CD4-positive, alpha-beta T cell treated with Interleukin-12 subunit alpha and Interleukin-12 subunit beta, for 1 hour (primary cell): ENCODE measurements around the gene NFATC2IP.
A peak's percentile ranks its signal among the peaks of the same experiment; 100 is the strongest.
"Not testable (repeated sequence)": the region's sequence is repeated elsewhere in the genome, so short reads cannot be mapped to it uniquely, and the experiment has no call there.

Experiments used
- DNase-seq: peaks from one replicate; pipeline ENCODE4 v3.0.0-alpha.2; 2020

NFATC2IP gene

GRCh38 chr16:28950648-28951409, at the start of gene NFATC2IP:
NFATC2IP (plus strand) TSS chr16:28950937; CDS start chr16:28951012, 75 bp downstream.
- DNase-seq = peak; percentile 100

- DNase-seq = no peak
Measured at GRCh38 chr16:28901862-28902261, 48.9 kb upstream of the NFATC2IP start.

DNA sequence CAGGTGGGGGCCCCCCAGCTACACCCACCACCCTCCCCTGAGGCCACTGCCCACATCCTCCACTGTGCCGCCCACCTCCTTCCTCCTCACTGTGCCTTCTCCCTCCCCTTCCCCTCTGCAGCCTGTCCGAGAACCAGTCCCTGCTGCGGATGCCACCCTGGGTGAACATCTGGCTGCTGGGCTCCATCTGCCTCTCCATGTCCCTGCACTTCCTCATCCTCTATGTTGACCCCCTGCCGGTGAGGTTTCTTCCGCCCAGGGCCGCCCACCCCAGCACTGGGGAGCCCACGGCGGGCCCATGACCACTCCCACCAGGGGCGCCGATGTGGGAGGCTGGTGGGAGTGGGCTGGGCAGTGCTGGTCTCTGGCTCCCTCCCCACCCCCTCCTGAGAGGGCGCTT, 47.8 kb upstream of the NFATC2IP start:
- no peak for DNase-seq

DNA sequence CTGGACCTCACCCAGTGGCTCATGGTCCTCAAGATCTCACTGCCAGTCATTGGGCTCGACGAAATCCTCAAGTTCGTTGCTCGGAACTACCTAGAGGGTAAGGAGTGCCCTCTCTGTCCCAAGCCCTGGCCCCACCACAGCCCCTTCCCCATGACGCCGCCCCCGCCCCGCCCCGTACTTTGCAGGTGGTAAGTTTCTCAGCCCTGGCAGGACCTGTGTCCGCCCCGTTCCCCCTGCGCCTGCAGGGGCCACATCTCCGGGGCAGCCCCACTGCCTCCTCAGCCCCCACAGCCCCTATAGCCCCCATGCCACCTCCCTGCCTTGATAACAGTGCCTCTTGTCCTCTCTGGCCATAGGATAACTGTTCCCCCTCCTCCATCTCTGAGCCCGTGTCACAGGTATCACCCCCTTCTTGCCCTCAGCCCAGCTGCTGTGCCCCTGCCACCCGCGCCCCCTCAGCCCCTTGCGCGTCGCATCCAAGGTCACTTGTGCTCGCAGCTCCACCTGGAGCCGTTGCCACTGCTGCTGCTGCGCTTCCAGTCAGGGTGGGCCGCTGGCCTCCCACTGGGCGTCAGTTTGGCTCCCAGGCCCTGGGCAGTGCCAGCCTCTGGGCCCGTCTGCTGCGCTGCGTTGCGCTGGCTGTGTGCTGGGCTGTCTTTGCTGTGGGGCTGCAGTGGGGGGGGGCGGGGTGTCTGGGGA, 47.2 kb upstream of the NFATC2IP start:
- no peak for DNase-seq

- DNase-seq = no peak
Measured at GRCh38 chr16:28904363-28904762, 46.4 kb upstream of the NFATC2IP start.

GRCh38 chr16:28904828-28905227, 45.9 kb upstream of the NFATC2IP start:
- no peak for DNase-seq

GRCh38 chr16:28905229-28905754, 45.4 kb upstream of the NFATC2IP start:
- no peak for DNase-seq

DNA sequence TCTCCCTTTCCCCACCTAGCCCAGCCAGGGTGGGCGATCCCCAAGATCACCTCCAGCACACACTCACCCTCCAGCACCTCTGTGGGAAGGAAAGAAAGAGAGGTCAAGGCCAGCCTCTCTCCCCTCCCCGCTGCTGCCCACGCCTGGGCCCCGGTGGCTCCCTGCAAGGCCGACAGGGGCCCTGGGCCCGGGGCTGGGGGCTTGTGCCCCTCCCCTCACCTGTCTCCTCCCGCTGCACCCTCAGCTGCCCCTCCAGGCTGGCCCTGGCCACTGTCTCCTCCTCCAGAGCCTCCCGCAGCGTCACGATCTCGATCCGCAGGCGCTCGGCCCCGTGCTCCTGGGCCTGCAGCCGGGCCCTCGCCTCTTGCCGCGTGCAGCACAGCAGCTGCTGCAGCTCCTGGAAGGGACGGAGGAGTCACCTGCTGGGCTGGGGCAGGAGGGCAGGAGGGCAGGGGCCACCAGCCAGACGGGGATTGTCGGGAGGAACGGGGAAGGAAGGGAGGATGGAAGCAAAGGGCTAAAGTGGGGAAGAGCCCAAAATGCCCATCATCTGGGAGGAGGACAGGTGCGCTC, 44.9 kb upstream of the NFATC2IP start:
- no peak for DNase-seq

DNA sequence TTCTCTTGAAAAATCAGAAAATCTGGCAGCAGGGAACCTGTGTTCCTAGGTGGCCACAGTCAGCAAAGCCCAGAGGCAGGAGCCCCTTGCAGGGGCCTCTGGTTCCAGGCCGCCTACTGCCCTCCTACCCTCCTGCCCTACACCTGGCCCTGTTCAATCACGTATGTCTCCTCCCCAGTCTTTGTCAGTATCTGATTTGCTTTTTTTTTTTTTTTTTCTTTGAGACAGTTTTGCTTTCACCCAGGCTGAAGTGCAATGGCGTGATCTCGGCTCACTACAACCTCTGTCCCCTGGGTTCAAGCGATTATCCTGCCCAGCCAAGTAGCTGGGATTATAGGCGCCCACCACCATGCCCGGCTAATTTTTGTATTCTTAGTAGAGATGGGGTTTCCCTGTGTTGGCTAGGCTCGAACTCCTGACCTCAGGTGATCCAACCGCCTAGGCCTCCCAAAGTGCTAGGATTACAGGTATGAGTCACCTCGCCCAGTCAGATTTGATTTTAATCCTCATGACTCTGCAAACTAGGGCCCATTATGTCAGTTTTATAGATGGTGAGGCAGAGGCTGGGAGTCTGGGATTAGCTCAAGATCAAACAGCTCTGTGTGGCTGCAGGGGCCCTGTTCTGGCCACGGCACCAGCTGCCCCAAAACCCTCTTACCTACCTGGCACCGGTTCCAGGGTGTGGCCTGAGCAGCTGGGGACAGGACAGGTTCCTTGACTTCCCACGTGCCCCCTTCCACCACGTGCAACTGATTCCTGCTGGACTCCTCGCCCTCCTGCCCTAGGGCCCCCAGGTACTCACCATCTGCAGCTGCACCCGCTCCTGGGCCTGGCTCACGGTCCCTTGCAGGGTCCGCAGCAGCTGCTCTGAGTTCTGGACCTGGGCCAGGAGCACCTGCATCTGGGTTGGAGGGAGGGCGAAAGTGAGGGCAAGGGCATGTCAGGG, 40.4 kb upstream of the NFATC2IP start:
- no peak for DNase-seq

DNA sequence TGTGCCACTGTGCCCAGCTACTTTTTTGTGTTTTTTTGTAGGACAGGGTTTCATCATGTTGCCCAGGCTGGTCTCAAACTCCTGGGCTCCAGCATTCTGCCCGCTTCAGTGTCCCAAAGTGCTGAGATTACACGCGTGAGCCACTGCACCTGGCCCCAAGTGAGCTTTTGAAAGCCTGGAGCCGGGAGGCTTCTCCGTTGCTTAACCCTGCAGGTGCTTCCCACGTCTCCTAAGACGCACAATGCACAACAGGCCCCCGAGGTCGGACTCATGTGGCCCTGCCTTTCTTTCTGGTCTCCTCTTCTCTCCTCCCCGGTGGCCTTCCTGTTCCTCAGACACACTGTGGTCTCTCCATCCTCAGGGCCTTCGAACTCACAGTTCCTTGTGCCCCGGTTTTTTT, 38.2 kb upstream of the NFATC2IP start:
- DNase-seq = no peak

- DNase-seq = no peak
Measured at GRCh38 chr16:28913946-28914724, 36.6 kb upstream of the NFATC2IP start.

DNA sequence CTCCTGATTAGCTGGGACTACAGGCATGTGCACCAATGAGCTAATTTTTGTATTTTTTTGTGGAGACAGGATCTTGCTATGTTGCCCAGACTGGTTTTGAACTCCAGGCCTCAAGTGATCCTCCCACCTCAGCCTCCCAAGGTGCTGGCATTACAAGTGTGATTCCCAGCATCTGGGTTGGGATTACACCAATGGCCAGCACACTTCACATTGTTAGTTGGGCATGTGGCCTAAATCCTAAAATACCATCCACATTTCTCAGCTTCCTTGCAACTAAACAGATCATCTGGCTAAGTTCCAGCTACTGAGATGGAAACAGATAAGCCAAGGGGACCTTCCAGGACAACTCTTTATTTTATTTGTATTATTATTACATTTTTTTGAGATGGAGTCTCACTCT, 35.6 kb upstream of the NFATC2IP start:
- DNase-seq = no peak

GRCh38 chr16:28917095-28917494, 33.6 kb upstream of the NFATC2IP start:
- no peak for DNase-seq

GRCh38 chr16:28918698-28919097, 32.0 kb upstream of the NFATC2IP start:
- no peak for DNase-seq

DNA sequence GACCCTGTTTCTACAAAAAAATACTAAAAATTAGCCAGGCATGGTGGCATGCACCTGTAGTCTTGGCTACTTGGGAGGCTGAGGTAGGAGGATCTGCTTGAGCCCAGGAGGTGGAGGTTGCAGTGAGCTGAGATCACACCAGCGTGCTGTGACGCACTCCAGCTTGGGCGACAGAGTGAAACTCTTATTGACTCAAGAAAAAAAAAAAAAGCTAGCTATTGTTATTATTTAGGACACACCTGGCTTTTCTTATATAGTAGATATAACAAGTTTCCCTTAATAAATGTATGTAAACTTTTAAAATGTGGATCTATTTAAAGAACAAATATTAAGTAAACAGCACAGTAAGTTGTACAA, 27.5 kb upstream of the NFATC2IP start:
- DNase-seq = no peak

DNA sequence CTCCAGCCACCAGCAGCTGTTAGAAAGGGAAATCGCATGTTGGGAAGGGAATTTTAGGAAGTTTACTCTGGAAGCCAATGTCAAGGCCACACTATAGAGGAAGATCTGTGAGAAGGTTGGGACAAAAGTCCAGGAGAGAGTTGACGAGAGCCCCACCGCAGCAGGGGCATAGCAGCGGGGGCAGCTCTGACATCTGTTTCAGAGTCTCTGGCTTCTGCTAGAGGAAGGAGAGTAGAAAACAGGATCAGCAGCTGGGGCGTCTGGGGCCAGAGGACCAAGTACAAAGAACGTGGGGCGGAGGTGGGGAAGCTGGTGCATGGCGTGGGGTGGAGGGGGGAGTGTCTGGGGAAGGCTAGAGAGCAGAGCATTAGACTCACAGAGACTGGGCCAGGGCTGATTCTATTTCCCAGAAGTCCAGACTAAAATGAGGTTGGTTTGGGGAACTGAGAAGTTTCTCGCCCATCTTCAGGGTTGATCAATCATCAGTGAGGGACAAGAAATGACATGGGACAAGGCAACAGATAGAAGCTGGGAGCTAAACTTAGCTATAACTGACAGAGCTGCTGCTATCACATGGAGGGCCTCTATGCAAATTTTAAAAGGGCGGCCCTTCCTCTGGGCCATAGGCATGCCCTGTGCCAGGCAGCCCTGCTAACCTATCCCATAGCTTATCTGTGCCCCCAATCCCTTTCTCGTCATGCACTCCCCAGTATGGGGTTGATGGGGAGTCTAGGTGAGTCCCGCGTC, 26.9 kb upstream of the NFATC2IP start:
- no peak for DNase-seq

GRCh38 chr16:28924399-28924761, 26.4 kb upstream of the NFATC2IP start:
- no peak for DNase-seq

DNA sequence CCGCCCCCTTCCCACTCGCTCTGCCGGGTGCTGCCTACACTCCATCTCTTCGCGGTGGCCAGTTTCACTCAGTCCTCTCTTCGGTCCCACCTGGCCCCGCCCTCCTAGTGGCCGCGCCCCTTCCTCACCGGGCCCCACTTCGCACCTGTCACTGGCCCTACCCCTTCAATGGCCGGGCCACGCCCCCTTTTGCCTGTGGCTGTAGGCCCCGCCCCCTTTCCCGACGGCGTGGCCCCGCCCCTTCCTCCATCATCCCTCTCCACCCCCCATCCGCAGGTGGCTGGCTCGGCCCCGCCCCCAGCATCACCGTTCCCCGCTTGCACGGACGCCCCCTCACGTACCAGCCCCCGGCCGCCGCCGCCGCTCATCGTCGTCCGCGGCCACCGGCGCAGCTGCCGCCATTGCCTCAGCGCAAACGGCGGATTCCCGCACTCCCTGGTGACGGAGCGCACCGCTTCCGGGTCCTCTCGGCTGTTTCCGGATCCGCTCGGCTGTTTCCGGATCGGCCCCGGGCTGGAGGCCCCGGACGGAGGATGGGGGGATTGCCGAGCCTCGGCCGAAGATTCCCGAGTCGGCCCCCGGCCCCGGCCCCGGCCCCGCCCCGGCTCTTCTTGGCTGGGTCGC, 25.9 kb upstream of the NFATC2IP start, which contains the start of gene RABEP2:
RABEP2 (minus strand) TSS at position 477 of the 624 bp plus-strand sequence; CDS start at position 402, 75 bp downstream.
- DNase-seq = peak; percentile 95

DNA sequence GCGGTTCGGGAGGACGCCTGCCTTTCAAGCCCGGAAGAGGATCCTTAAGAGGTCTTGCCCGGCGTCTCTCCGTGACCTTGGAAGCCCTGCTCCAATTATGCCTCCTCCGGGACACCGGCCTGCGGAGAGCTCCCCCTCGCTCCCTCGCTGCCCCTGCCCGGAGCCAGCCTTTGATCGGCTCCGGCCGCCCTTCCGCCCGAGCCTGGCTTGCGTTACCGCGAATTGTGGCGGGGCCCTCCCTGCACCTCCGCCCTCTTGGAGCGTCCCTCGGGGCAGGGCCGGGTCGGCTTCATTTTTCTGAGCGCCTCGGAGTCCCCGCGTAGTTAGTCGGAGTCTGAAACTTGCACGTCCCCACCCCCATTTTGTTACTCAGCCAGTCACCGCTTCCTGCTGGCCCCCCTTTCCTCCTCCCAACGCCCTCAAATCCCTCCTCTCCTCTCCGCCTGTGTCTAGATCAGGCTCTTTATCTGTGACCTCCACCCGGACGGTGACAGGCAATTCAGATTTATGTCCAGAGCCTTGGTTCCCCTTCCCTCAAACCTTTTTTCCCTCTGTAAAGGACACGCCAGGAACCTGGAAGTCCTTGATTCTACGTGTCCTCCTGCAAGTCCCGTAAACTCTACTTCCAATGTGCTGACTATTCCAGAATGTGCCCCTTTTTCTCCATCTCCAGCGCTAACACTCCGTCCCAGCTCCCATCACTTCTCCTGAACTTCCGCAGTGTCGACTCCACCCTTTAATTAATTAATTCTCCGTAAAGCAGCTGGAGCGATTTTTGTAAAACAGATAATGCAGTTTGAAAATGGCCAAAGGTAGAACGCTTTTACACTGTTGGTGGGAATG, 25.1 kb upstream of the NFATC2IP start:
- peak; percentile 84 for DNase-seq

DNA sequence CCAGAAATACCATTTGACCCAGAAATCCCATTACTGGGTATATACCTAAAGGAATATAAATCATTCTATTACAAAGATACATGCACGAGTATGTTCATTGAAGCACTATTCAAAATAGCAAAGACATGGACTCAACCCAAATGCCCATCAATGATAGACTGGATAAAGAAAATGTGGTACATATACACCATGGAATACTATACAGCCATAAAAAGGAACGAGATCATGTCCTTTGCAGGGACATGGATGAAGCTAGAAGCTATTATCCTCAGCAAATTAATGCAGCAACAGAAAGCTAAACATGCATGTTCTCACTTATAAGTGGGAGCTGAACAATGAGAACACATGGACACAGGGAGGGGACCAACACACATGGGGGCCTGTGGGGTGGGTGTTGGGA, 24.5 kb upstream of the NFATC2IP start:
- DNase-seq = not testable (repeated sequence)
